ENCODE results near the gene NR3C2.
A peak's percentile ranks its signal among the peaks of the same experiment; 100 is the strongest.

The NR3C2 gene

DNA sequence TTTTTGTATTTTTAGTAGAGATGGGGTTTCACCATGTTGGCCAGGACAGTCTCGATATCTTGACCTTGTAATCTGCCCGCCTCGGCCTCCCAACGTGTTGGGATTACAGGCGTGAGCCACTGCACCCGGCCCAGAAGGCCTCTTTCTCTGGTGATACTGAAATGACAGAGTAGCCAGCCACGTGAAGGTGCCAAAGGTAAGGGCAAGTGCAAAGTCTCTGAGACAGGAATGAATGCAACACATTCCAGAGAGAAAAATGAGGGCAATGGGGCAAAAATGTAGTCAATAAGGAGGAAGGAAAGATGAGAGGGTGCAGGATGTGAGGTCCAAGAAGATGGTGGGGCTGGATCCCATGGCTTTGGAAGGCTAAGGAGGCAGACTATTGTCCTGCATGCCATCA, 176.0 kb downstream of the NR3C2 start:
- Histone ChIP-seq H3K27me3 (ENCODE audit: control insufficient read depth, insufficient read depth, low read length) (no peaks in the 10 kb centered on the region), H3K4me3 (ENCODE audit: low read length) (no peak overlapping the region), H3K27ac (ENCODE audit: low read depth, low read length) (no peak overlapping the region), H3K9ac (ENCODE audit: low read length) (no peak overlapping the region), H3K4me1 (ENCODE audit: control insufficient read depth, insufficient read depth, low read length) (peaks cover 2% of the 10 kb centered on the region), H3K36me3 (ENCODE audit: control insufficient read depth, insufficient read depth, low read length) (no peaks in the 10 kb centered on the region)

DNA sequence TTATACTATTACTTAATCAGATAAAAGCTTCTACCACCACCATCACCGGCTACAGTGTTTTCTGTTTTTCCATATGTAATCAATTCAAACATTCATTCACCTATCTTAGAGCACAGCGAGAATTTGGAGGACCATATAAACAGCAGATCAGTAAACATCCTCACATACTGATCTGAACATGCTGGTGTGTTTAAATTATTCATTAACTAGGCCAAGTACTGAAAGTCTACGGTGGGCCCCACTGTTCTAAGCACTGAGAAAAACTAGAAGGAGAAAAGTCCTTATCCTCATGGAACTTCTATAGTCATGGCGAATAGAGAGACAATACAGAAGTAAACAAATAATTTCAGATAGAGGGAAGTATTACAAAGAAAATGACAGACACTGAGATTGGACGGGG, 176.6 kb downstream of the NR3C2 start:
- peaks cover 2% of the 10 kb centered on the region for H3K4me1 ChIP-seq (ENCODE audit: control insufficient read depth, insufficient read depth, low read length)
- no peak overlapping the region for H3K4me3 ChIP-seq (ENCODE audit: low read length)
- no peaks in the 10 kb centered on the region for H3K36me3 ChIP-seq (ENCODE audit: control insufficient read depth, insufficient read depth, low read length)
- no peak overlapping the region for H3K27ac ChIP-seq (ENCODE audit: low read depth, low read length)
- no peak overlapping the region for H3K9ac ChIP-seq (ENCODE audit: low read length)
- H3K27me3 ChIP-seq (ENCODE audit: control insufficient read depth, insufficient read depth, low read length) = no peaks in the 10 kb centered on the region

DNA sequence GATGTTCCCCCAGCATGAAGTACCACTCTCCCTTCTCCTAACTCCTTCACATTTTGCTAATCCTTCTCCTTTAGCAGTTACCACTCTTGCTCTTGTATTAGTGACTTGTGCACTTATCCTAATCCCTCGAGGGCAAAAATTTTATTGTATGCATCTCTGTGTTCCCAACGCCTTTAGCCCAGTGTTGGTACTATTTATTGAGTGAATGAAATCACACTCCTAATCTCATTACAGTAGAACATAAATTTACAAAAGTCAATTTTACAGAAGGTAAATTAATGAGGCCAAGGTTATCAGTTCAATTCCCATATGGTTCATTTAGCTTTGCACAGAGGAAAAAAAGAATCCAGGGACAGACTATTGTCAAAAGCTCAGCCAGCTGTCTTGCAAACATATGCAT, 178.4 kb downstream of the NR3C2 start:
- no peaks in the 10 kb centered on the region for H3K27me3 ChIP-seq (ENCODE audit: control insufficient read depth, insufficient read depth, low read length)
- H3K4me1 ChIP-seq (ENCODE audit: control insufficient read depth, insufficient read depth, low read length) = peaks cover 5% of the 10 kb centered on the region
- no peaks in the 10 kb centered on the region for H3K36me3 ChIP-seq (ENCODE audit: control insufficient read depth, insufficient read depth, low read length)
- H3K27ac ChIP-seq (ENCODE audit: low read depth, low read length) = no peak overlapping the region
- no peak overlapping the region for H3K9ac ChIP-seq (ENCODE audit: low read length)
- no peak overlapping the region for H3K4me3 ChIP-seq (ENCODE audit: low read length)

DNA sequence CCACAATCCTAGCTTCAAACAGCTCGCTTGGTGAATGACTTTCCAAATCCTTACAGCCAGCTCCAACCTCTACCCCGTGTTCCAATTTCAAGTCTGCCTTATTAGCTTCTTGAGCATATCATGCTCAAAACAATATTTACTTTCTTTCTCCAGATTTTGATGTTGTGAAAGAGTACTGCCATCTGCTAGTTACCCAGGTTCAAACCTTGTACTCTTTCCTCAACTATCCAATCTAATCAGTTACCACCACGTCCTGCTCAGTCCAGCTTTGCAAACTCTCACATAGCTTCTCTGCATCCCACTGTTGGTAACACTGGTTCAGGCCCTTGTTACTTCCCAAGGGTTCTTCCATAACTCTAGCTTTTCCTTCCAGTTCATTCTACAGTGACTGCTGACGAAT, 179.1 kb downstream of the NR3C2 start:
- Histone ChIP-seq H3K4me1 (ENCODE audit: control insufficient read depth, insufficient read depth, low read length) (peaks cover 8% of the 10 kb centered on the region), H3K36me3 (ENCODE audit: control insufficient read depth, insufficient read depth, low read length) (no peaks in the 10 kb centered on the region), H3K4me3 (ENCODE audit: low read length) (no peak overlapping the region), H3K27me3 (ENCODE audit: control insufficient read depth, insufficient read depth, low read length) (no peaks in the 10 kb centered on the region), H3K9ac (ENCODE audit: low read length) (no peak overlapping the region), H3K27ac (ENCODE audit: low read depth, low read length) (no peak overlapping the region)

DNA sequence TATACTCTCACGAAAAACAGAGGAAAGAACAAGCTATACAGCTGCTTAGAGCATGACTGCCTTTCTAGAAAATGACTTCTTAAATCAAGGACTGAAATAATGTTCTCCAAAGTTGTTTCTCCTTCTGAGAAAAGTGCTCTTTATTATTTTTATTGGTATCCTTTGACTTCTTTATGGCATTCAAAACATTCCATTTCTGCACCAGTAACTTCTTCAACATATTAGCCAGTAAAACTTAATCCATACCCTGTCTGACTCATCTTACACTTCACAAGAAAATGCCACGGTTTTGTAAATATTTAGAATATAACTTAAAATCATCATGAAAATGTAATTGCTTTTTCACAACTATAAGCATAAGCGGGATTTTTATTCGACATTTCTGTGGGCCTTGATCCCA, 180.4 kb downstream of the NR3C2 start:
- H3K27me3 ChIP-seq (ENCODE audit: control insufficient read depth, insufficient read depth, low read length) = no peaks in the 10 kb centered on the region
- no peaks in the 10 kb centered on the region for H3K36me3 ChIP-seq (ENCODE audit: control insufficient read depth, insufficient read depth, low read length)
- H3K9ac ChIP-seq (ENCODE audit: low read length) = no peak overlapping the region
- H3K27ac ChIP-seq (ENCODE audit: low read depth, low read length) = no peak overlapping the region
- H3K4me3 ChIP-seq (ENCODE audit: low read length) = no peak overlapping the region
- H3K4me1 ChIP-seq (ENCODE audit: control insufficient read depth, insufficient read depth, low read length) = peaks cover 10% of the 10 kb centered on the region

DNA sequence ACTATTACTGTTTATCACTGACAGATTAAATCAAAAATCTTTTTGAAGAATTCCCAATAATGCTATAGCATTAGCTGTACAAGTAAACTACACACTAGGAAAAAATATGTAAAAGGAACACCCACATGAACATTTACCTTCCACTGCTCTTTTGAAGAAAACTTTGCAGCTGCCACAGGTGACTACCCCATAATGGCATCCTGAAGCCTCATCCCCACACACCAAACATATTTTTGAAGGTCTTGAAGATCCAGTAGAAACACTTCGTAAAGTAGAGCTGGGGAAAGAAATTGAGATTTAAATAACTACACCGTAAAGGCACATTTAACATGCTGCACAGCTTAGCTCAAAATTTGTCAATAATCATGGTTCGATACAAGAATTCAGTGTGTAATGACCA, 182.4 kb downstream of the NR3C2 start:
- peaks cover 10% of the 10 kb centered on the region for H3K4me1 ChIP-seq (ENCODE audit: control insufficient read depth, insufficient read depth, low read length)

DNA sequence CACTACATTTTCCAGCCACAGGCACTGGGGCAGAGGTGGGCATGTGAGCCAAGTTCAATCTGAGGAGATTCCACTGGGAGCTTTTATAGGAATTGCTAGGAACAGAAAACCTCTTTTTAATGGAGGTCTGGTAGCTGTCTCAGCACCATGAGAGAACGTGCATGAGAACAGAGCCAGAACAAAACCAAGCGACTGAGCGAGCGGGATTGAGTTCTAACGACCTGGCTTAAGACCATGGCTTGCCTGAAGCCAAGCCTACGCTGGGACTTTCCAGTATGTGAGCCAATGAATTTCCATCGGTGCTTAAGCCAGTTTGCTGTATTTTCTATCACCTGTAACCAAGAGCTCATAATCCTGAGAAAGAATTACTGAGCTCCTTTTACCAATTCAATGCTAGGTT, 183.7 kb downstream of the NR3C2 start:
- Histone ChIP-seq H3K27ac (ENCODE audit: low read depth, low read length) (peak overlapping the region; percentile 39), H3K9ac (ENCODE audit: low read length) (no peak overlapping the region), H3K27me3 (ENCODE audit: control insufficient read depth, insufficient read depth, low read length) (no peaks in the 10 kb centered on the region), H3K4me3 (ENCODE audit: low read length) (no peak overlapping the region), H3K36me3 (ENCODE audit: control insufficient read depth, insufficient read depth, low read length) (no peaks in the 10 kb centered on the region), H3K4me1 (ENCODE audit: control insufficient read depth, insufficient read depth, low read length) (peaks cover 10% of the 10 kb centered on the region)

More for the DNA sequence above, 182.4 kb downstream of the NR3C2 start:
- no peaks in the 10 kb centered on the region for H3K36me3 ChIP-seq (ENCODE audit: control insufficient read depth, insufficient read depth, low read length)
- no peak overlapping the region for H3K9ac ChIP-seq (ENCODE audit: low read length)
- no peak overlapping the region for H3K4me3 ChIP-seq (ENCODE audit: low read length)
- no peaks in the 10 kb centered on the region for H3K27me3 ChIP-seq (ENCODE audit: control insufficient read depth, insufficient read depth, low read length)
- H3K27ac ChIP-seq (ENCODE audit: low read depth, low read length) = no peak overlapping the region

DNA sequence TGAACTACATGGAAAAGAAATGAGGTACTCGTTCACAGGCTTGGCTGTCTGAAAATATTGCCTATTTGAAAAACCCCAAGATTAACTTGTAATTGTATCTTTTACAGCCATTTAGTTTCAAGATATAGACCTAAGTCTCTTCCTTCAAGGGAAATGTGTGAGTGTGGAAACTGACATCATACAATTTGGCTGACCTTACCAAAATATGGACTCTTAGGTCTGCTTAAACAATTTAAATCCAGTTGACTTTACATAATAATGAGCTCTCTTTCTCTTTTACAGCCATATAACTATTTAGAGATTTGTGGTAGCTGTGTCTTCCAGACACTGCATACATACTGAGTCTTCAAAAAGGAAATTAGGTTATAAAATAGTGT, 186.9 kb downstream of the NR3C2 start:
- Histone ChIP-seq H3K36me3 (ENCODE audit: control insufficient read depth, insufficient read depth, low read length) (no peaks in the 10 kb centered on the region), H3K27ac (ENCODE audit: low read depth, low read length) (no peak overlapping the region), H3K27me3 (ENCODE audit: control insufficient read depth, insufficient read depth, low read length) (no peaks in the 10 kb centered on the region), H3K4me3 (ENCODE audit: low read length) (no peak overlapping the region), H3K9ac (ENCODE audit: low read length) (no peak overlapping the region), H3K4me1 (ENCODE audit: control insufficient read depth, insufficient read depth, low read length) (peaks cover 8% of the 10 kb centered on the region)

DNA sequence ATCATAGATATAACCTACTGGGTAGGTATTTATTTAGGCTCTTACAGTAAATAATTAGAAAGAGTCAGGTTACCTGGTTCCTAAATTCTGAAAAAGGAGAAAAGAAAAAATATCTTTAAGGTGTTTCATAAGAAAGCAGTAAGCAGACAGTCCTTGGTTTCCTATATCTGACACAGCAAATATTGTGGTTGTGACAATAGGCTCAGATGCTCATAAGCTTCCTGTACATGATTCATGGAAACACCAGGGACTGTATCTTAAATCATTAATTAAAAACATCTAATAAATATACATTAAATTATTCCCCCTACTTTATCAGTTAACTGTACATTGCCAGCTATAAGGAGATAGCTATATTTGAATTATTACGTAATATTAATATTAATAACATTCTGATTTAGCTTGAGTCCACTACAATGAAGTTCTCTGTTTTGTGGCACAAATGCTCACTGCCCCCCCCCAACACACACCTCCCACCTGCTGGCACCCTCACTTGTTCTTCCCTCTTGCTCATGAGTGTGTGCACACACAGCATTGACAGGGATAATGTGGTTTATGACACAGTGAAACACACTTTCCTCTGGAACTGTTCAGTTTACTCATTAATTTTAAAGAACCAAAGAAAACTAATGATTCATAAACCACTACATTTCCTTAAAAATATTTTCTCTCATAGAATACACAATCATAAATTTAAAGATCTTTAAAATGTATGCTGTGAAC, 187.4 kb downstream of the NR3C2 start:
- no peaks in the 10 kb centered on the region for H3K36me3 ChIP-seq (ENCODE audit: control insufficient read depth, insufficient read depth, low read length)
- H3K4me1 ChIP-seq (ENCODE audit: control insufficient read depth, insufficient read depth, low read length) = peaks cover 8% of the 10 kb centered on the region
- no peak overlapping the region for H3K4me3 ChIP-seq (ENCODE audit: low read length)
- H3K27me3 ChIP-seq (ENCODE audit: control insufficient read depth, insufficient read depth, low read length) = no peaks in the 10 kb centered on the region
- H3K9ac ChIP-seq (ENCODE audit: low read length) = no peak overlapping the region
- H3K27ac ChIP-seq (ENCODE audit: low read depth, low read length) = no peak overlapping the region

DNA sequence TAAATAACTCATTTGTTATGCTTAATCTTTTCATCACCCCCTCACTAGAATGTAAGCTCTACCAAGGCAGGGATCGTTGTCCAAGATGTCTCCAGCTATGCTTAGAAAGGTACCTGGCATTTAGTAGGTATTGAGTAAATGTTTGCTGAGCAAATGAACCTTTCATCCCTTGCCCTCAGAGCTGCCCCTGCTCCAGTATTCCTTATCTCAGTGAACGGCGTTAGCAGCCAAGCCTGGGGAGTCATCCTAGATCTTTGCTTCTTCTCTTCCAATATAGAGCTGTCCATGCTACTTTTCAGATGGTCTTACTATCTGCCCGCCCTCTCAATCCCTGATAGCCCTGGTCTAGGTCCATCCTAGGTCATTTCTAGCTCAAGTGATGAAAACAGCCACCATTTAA, 188.4 kb downstream of the NR3C2 start:
- Histone ChIP-seq H3K27me3 (ENCODE audit: control insufficient read depth, insufficient read depth, low read length) (no peaks in the 10 kb centered on the region), H3K27ac (ENCODE audit: low read depth, low read length) (no peak overlapping the region), H3K4me1 (ENCODE audit: control insufficient read depth, insufficient read depth, low read length) (peaks cover 5% of the 10 kb centered on the region), H3K9ac (ENCODE audit: low read length) (no peak overlapping the region), H3K4me3 (ENCODE audit: low read length) (no peak overlapping the region), H3K36me3 (ENCODE audit: control insufficient read depth, insufficient read depth, low read length) (no peaks in the 10 kb centered on the region)

DNA sequence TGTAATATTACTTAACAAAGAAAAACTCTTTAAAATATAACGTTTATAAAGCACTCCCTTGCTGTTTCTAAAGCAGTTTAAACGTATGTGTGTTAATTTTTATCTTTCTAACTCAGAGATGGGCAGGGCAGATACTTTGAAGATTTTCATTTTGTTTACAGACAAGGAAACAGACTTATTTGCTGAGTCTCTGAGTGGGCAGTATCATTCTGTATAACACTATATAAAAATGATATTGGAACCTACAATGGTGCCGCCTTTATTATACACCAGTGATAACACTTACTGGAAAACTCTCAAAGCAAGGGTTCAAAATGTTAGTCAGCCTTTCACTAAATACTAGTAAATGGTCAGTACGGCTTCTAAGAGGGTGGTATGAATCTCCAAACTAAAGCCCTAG, 193.4 kb downstream of the NR3C2 start:
- H3K36me3 ChIP-seq (ENCODE audit: control insufficient read depth, insufficient read depth, low read length) = no peaks in the 10 kb centered on the region

DNA sequence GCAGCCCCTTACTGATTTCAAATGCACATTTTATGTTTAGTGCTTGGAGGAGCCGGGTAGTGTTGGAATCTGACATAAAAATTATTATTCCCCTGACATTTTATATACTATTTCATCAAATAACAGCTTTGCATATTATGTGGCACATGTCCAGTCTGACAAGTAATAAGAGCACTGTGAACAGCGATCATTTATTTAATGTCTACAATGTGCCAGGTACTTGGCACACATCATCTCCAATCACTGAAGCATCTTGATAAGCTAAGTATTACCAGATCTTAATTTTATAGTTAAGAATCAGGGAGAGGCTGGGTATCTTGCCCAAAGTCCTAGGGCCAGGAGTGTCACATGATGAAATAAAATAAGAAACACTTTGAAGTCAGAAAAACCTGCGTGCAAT, 197.2 kb downstream of the NR3C2 start:
- no peak overlapping the region for H3K27ac ChIP-seq (ENCODE audit: low read depth, low read length)

More for the DNA sequence above, 193.4 kb downstream of the NR3C2 start:
- H3K27ac ChIP-seq (ENCODE audit: low read depth, low read length) = no peak overlapping the region
- no peaks in the 10 kb centered on the region for H3K27me3 ChIP-seq (ENCODE audit: control insufficient read depth, insufficient read depth, low read length)
- H3K4me1 ChIP-seq (ENCODE audit: control insufficient read depth, insufficient read depth, low read length) = no peaks in the 10 kb centered on the region
- H3K9ac ChIP-seq (ENCODE audit: low read length) = no peak overlapping the region
- H3K4me3 ChIP-seq (ENCODE audit: low read length) = no peak overlapping the region

DNA sequence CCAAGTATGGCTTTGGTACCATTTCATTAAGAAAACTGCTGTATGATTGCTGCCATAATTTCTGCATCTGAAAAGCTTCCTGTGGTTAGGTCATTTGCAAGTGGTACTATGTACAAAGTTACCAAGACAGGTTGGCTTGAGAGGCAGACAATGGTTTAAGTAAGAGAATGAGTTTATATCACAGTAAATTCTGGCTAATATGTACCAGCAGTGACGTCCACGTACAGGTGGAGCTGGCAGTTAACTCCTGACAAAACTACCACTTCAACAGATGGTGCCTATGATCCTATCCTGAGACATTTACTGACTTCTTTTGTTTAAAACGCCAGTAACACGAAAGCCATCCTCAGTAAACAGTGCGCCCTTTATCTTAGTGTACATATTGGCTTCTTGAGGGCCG, 198.4 kb downstream of the NR3C2 start:
- H3K4me3 ChIP-seq (ENCODE audit: low read length) = no peak overlapping the region
- no peaks in the 10 kb centered on the region for H3K4me1 ChIP-seq (ENCODE audit: control insufficient read depth, insufficient read depth, low read length)
- H3K36me3 ChIP-seq (ENCODE audit: control insufficient read depth, insufficient read depth, low read length) = no peaks in the 10 kb centered on the region
- H3K27me3 ChIP-seq (ENCODE audit: control insufficient read depth, insufficient read depth, low read length) = no peaks in the 10 kb centered on the region
- H3K9ac ChIP-seq (ENCODE audit: low read length) = no peak overlapping the region
- no peak overlapping the region for H3K27ac ChIP-seq (ENCODE audit: low read depth, low read length)

More for the DNA sequence above, 197.2 kb downstream of the NR3C2 start:
- H3K9ac ChIP-seq (ENCODE audit: low read length) = no peak overlapping the region
- no peaks in the 10 kb centered on the region for H3K4me1 ChIP-seq (ENCODE audit: control insufficient read depth, insufficient read depth, low read length)
- H3K27me3 ChIP-seq (ENCODE audit: control insufficient read depth, insufficient read depth, low read length) = no peaks in the 10 kb centered on the region
- no peaks in the 10 kb centered on the region for H3K36me3 ChIP-seq (ENCODE audit: control insufficient read depth, insufficient read depth, low read length)
- H3K4me3 ChIP-seq (ENCODE audit: low read length) = no peak overlapping the region

Measured in rectal smooth muscle tissue (tissue), 1 donor.